ENCODE results near the gene SPTAN1.
"Not testable (repeated sequence)": the region's sequence is repeated elsewhere in the genome, so short reads cannot be mapped to it uniquely, and the experiment has no call there.

Gene SPTAN1

GRCh38 chr9:128642675-128643245, 90.4 kb downstream of the SPTAN1 start:
- DNase-seq (ENCODE audit: extremely low spot score): no peak
- ChIA-PET CTCF (no interaction called here), POLR2A (no interaction called here)
- TF ChIP-seq ZNF384 (IDR thresholded peaks at IDR 0.05): no peak

- DNase-seq (ENCODE audit: extremely low spot score): no peak
- POLR2A ChIA-PET: no interaction called here
- CTCF ChIA-PET: no interaction called here
- TF ChIP-seq ARNT (IDR thresholded peaks at IDR 0.05) (no peak), TARDBP (IDR thresholded peaks at IDR 0.05) (no peak), FOXA1 (IDR thresholded peaks at IDR 0.05) (no peak), ELF4 (IDR thresholded peaks at IDR 0.05) (no peak), SUZ12 (IDR thresholded peaks at IDR 0.05) (no peak), FOXM1 (IDR thresholded peaks at IDR 0.05; ENCODE audit: borderline replicate concordance) (no peak), ZNF384 (IDR thresholded peaks at IDR 0.05) (no peak), NFRKB (IDR thresholded peaks at IDR 0.05) (no peak), PKNOX1 (IDR thresholded peaks at IDR 0.05) (no peak), FOXK2 (IDR thresholded peaks at IDR 0.05) (no peak)
Observed at GRCh38 chr9:128643519-128644300, 91.3 kb downstream of the SPTAN1 start.

- POLR2A ChIA-PET: interaction anchor here (1.2 to 1.5 kb wide), 2 partner anchors 41 to 43 kb away, joined by 3 to 4 read pairs; partner anchors contain the start of gene SET
Observed at GRCh38 chr9:128648206-128648605, 95.8 kb downstream of the SPTAN1 start.

GRCh38 chr9:128651798-128652197, 99.4 kb downstream of the SPTAN1 start:
- ChIA-PET POLR2A (no interaction called here), CTCF (no interaction called here)
- DNase-seq (ENCODE audit: extremely low spot score): no peak
- no peak for TF ChIP-seq FOXA1 (IDR thresholded peaks at IDR 0.05)
- TF ChIP-seq TARDBP (IDR thresholded peaks at IDR 0.05): no peak
- TF ChIP-seq ELF4 (IDR thresholded peaks at IDR 0.05): no peak
- TF ChIP-seq LEF1 (IDR thresholded peaks at IDR 0.05; ENCODE audit: borderline replicate concordance): no peak
- no peak for TF ChIP-seq NFRKB (IDR thresholded peaks at IDR 0.05)
- TF ChIP-seq PKNOX1 (IDR thresholded peaks at IDR 0.05): no peak
- no peak for TF ChIP-seq SUZ12 (IDR thresholded peaks at IDR 0.05)
- no peak for TF ChIP-seq BHLHE40 (IDR thresholded peaks at IDR 0.05; ENCODE audit: borderline replicate concordance)
- no peak for TF ChIP-seq ARNT (IDR thresholded peaks at IDR 0.05)
- TF ChIP-seq SP1 (IDR thresholded peaks at IDR 0.05): no peak
- no peak for TF ChIP-seq FOXK2 (IDR thresholded peaks at IDR 0.05)
- no peak for TF ChIP-seq CTBP1 (IDR thresholded peaks at IDR 0.05; ENCODE audit: borderline replicate concordance)
- no peak for TF ChIP-seq FOXM1 (IDR thresholded peaks at IDR 0.05; ENCODE audit: borderline replicate concordance)
- no peak for TF ChIP-seq HDGF (IDR thresholded peaks at IDR 0.05; ENCODE audit: borderline replicate concordance)
- TF ChIP-seq ZNF384 (IDR thresholded peaks at IDR 0.05): no peak
- TF ChIP-seq L3MBTL2 (conservative IDR thresholded peaks at IDR 0.05): no peak

More at GRCh38 chr9:128648206-128648605, 95.8 kb downstream of the SPTAN1 start:
- CTCF ChIA-PET; DNase-seq (ENCODE audit: extremely low spot score): not testable (repeated sequence)

- TF ChIP-seq ELF4 (IDR thresholded peaks at IDR 0.05): no peak
- no peak for TF ChIP-seq SUZ12 (IDR thresholded peaks at IDR 0.05)
- no peak for TF ChIP-seq NFRKB (IDR thresholded peaks at IDR 0.05)
- no peak for TF ChIP-seq SP1 (IDR thresholded peaks at IDR 0.05)
- TF ChIP-seq TARDBP (IDR thresholded peaks at IDR 0.05): no peak
- TF ChIP-seq FOXK2 (IDR thresholded peaks at IDR 0.05): no peak
- TF ChIP-seq BHLHE40 (IDR thresholded peaks at IDR 0.05; ENCODE audit: borderline replicate concordance): no peak
- TF ChIP-seq CTBP1 (IDR thresholded peaks at IDR 0.05; ENCODE audit: borderline replicate concordance): no peak
- no peak for TF ChIP-seq ZNF384 (IDR thresholded peaks at IDR 0.05)
- no peak for TF ChIP-seq FOXA1 (IDR thresholded peaks at IDR 0.05)
- no peak for DNase-seq (ENCODE audit: extremely low spot score)
- POLR2A ChIA-PET: interaction anchor here (0.9 to 2.6 kb wide), 2 partner anchors 30 to 34 kb away, joined by 5 to 10 read pairs; partner anchors contain the start of gene SET
- CTCF ChIA-PET: interaction anchor here (0.7 kb wide), 1 partner anchor 48 kb away, joined by 3 read pairs; the partner anchor contains the start of gene PKN3
Observed at GRCh38 chr9:128653908-128654307, 101.5 kb downstream of the SPTAN1 start.

GRCh38 chr9:128654481-128654880, 102.1 kb downstream of the SPTAN1 start:
- ChIA-PET CTCF (interaction anchor here (0.7 kb wide), 1 partner anchor 48 kb away, joined by 3 read pairs; the partner anchor contains the start of gene PKN3), POLR2A (interaction anchor here (0.9 to 2.6 kb wide), 2 partner anchors 30 to 34 kb away, joined by 5 to 10 read pairs; partner anchors contain the start of gene SET)
- DNase-seq (ENCODE audit: extremely low spot score): no peak
- TF ChIP-seq L3MBTL2 (conservative IDR thresholded peaks at IDR 0.05) (no peak), FOXK2 (IDR thresholded peaks at IDR 0.05) (no peak), BHLHE40 (IDR thresholded peaks at IDR 0.05; ENCODE audit: borderline replicate concordance) (no peak), ELF4 (IDR thresholded peaks at IDR 0.05) (no peak), FOXA1 (IDR thresholded peaks at IDR 0.05) (no peak), HDGF (IDR thresholded peaks at IDR 0.05; ENCODE audit: borderline replicate concordance) (no peak), ZNF384 (IDR thresholded peaks at IDR 0.05) (no peak), SP1 (IDR thresholded peaks at IDR 0.05) (no peak), CTBP1 (IDR thresholded peaks at IDR 0.05; ENCODE audit: borderline replicate concordance) (no peak), TARDBP (IDR thresholded peaks at IDR 0.05) (no peak), SUZ12 (IDR thresholded peaks at IDR 0.05) (no peak), NFRKB (IDR thresholded peaks at IDR 0.05) (no peak), ARNT (IDR thresholded peaks at IDR 0.05) (no peak), LEF1 (IDR thresholded peaks at IDR 0.05; ENCODE audit: borderline replicate concordance) (no peak), PKNOX1 (IDR thresholded peaks at IDR 0.05) (no peak), FOXM1 (IDR thresholded peaks at IDR 0.05; ENCODE audit: borderline replicate concordance) (no peak)
